ENCODE results near the gene AMY1A.
"Not testable (repeated sequence)": the region's sequence is repeated elsewhere in the genome, so short reads cannot be mapped to it uniquely, and the experiment has no call there.

Gene AMY1A

GRCh38 chr1:103655460-103655859, at the start of gene AMY1A:
Gene AMY1A (plus strand): TSS chr1:103655760. CDS start chr1:103656331, 571 bp downstream.
- DNase-seq (ENCODE audit: low read depth in 3 of 3) = not testable (repeated sequence)

- DNase-seq (ENCODE audit: low read depth in 3 of 3) = no peak
Measured at GRCh38 chr1:103616362-103616761, 39.2 kb upstream of the AMY1A start.

GRCh38 chr1:103616994-103617477, 38.5 kb upstream of the AMY1A start, which contains the start of gene AMY2A:
Gene AMY2A (plus strand): TSS chr1:103617427. CDS start chr1:103617441, 14 bp downstream.
- DNase-seq (ENCODE audit: low read depth in 3 of 3) = not testable (repeated sequence)

GRCh38 chr1:103627436-103627835, 28.1 kb upstream of the AMY1A start:
- not testable (repeated sequence) for DNase-seq (ENCODE audit: low read depth in 3 of 3)

- not testable (repeated sequence) for DNase-seq (ENCODE audit: low read depth in 3 of 3)
Measured at GRCh38 chr1:103641194-103641593, 14.4 kb upstream of the AMY1A start.

- not testable (repeated sequence) for DNase-seq (ENCODE audit: low read depth in 3 of 3)
Measured at GRCh38 chr1:103643908-103644307, 11.7 kb upstream of the AMY1A start.

- not testable (repeated sequence) for DNase-seq (ENCODE audit: low read depth in 3 of 3)
Measured at GRCh38 chr1:103650305-103650704, 5.3 kb upstream of the AMY1A start.

- not testable (repeated sequence) for DNase-seq (ENCODE audit: low read depth in 3 of 3)
Measured at GRCh38 chr1:103650889-103651288, 4.7 kb upstream of the AMY1A start.

GRCh38 chr1:103654133-103654532, 1.4 kb upstream of the AMY1A start:
- not testable (repeated sequence) for DNase-seq (ENCODE audit: low read depth in 3 of 3)

- DNase-seq (ENCODE audit: low read depth in 3 of 3) = not testable (repeated sequence)
Measured at GRCh38 chr1:103676335-103676734, 20.8 kb downstream of the AMY1A start.

GRCh38 chr1:103696110-103696509, 40.5 kb downstream of the AMY1A start, which contains the start of gene AMY1B:
Gene AMY1B (minus strand): TSS chr1:103696210. CDS start chr1:103695639, 571 bp downstream.
- DNase-seq (ENCODE audit: low read depth in 3 of 3) = not testable (repeated sequence)

- not testable (repeated sequence) for DNase-seq (ENCODE audit: low read depth in 3 of 3)
Measured at GRCh38 chr1:103697430-103697829, 41.9 kb downstream of the AMY1A start.

- DNase-seq (ENCODE audit: low read depth in 3 of 3) = not testable (repeated sequence)
Measured at GRCh38 chr1:103700669-103701068, 45.1 kb downstream of the AMY1A start.

- not testable (repeated sequence) for DNase-seq (ENCODE audit: low read depth in 3 of 3)
Measured at GRCh38 chr1:103701256-103701655, 45.7 kb downstream of the AMY1A start.

- DNase-seq (ENCODE audit: low read depth in 3 of 3) = not testable (repeated sequence)
Measured at GRCh38 chr1:103707670-103708069, 52.1 kb downstream of the AMY1A start.

GRCh38 chr1:103710381-103710780, 54.8 kb downstream of the AMY1A start:
- not testable (repeated sequence) for DNase-seq (ENCODE audit: low read depth in 3 of 3)
